ENCODE data around the gene EXOSC10. TPM values are rescaled to one million over a fixed set of nuclear protein-coding genes. Genes with fewer than 3 reads are reported as not detected.

Gene EXOSC10
- total and polyA plus RNA-seq, 9 of the 15 experiments (the other 6 are each of a cell fraction or from before 2014, with no cell fraction given), result 23.4 to 150 (median 105) TPM

GRCh38 chr1:11099310-11100148, at the start of gene EXOSC10 (continued):
- TF ChIP-seq, protein P1, sequence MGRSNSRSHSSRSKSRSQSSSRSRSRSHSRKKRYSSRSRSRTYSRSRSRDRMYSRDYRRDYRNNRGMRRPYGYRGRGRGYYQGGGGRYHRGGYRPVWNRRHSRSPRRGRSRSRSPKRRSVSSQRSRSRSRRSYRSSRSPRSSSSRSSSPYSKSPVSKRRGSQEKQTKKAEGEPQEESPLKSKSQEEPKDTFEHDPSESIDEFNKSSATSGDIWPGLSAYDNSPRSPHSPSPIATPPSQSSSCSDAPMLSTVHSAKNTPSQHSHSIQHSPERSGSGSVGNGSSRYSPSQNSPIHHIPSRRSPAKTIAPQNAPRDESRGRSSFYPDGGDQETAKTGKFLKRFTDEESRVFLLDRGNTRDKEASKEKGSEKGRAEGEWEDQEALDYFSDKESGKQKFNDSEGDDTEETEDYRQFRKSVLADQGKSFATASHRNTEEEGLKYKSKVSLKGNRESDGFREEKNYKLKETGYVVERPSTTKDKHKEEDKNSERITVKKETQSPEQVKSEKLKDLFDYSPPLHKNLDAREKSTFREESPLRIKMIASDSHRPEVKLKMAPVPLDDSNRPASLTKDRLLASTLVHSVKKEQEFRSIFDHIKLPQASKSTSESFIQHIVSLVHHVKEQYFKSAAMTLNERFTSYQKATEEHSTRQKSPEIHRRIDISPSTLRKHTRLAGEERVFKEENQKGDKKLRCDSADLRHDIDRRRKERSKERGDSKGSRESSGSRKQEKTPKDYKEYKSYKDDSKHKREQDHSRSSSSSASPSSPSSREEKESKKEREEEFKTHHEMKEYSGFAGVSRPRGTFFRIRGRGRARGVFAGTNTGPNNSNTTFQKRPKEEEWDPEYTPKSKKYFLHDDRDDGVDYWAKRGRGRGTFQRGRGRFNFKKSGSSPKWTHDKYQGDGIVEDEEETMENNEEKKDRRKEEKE (IDR thresholded peaks at IDR 0.05; ENCODE audit: borderline replicate concordance in 1 of 2, control insufficient read depth in 1 of 2, low read depth in 2 of 2, low read length in 1 of 2), result no peak
- TF ChIP-seq ZEB2 (IDR thresholded peaks at IDR 0.05) (no peak), RNF2 (IDR thresholded peaks at IDR 0.05) (peak; percentile 43; the same call in 1 of the 2 replicates), DLX4 (CRISPR knock-in tag; IDR thresholded peaks at IDR 0.05) (no peak), ZNF551 (CRISPR knock-in tag; IDR thresholded peaks at IDR 0.05) (no peak), CUX1 (CRISPR knock-in tag; IDR thresholded peaks at IDR 0.05) (no peak), CREB5 (CRISPR knock-in tag; IDR thresholded peaks at IDR 0.05) (no peak)
- TF ChIP-seq, protein P2, sequence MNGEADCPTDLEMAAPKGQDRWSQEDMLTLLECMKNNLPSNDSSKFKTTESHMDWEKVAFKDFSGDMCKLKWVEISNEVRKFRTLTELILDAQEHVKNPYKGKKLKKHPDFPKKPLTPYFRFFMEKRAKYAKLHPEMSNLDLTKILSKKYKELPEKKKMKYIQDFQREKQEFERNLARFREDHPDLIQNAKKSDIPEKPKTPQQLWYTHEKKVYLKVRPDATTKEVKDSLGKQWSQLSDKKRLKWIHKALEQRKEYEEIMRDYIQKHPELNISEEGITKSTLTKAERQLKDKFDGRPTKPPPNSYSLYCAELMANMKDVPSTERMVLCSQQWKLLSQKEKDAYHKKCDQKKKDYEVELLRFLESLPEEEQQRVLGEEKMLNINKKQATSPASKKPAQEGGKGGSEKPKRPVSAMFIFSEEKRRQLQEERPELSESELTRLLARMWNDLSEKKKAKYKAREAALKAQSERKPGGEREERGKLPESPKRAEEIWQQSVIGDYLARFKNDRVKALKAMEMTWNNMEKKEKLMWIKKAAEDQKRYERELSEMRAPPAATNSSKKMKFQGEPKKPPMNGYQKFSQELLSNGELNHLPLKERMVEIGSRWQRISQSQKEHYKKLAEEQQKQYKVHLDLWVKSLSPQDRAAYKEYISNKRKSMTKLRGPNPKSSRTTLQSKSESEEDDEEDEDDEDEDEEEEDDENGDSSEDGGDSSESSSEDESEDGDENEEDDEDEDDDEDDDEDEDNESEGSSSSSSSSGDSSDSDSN (IDR thresholded peaks at IDR 0.05; ENCODE audit: borderline replicate concordance in 1 of 2, low read depth in 2 of 2, low read length in 2 of 2), result peak; percentile 27 to 72; a peak in 2 of 4 replicates

Data from K562 (cell line).